Kidney (tissue), 14 donors: Measurements from ENCODE around the gene SCRN2. TPM values are rescaled to one million over a fixed set of nuclear protein-coding genes. Genes with fewer than 3 reads are reported as not detected.

Source experiments
- DNase-seq, 5 donors: peaks; one replicate each; pipeline ENCODE4 v3.0.0-alpha.2; 2013 to 2020
- FAIRE-seq: peaks from 2 replicates; lab custom pipeline; 2012; peaks lifted over from hg19 to GRCh38; lab: Jason Lieb, UNC
- H3K27ac ChIP-seq, 2 donors: one replicate each; pipeline ENCODE4 v1.7.0; 2013; ENCODE audit warnings: low read depth in 2 of 2, low read length in 2 of 2, inconsistent platforms in 1 of 2
- H3K27me3 ChIP-seq: one replicate; pipeline ENCODE4 v1.7.1; 2013; ENCODE audit warnings: low read length, inconsistent platforms; ENCODE audit not compliant: control insufficient read depth, insufficient read depth
- H3K36me3 ChIP-seq, 3 donors: one replicate each; pipeline versions ENCODE4 v1.7.0 to v1.7.1; 2013; ENCODE audit warnings: low read length in 3 of 3, control low read depth in 1 of 3, inconsistent platforms in 1 of 3; ENCODE audit not compliant: insufficient read depth in 3 of 3, control insufficient read depth in 2 of 3
- H3K4me1 ChIP-seq, 3 donors: one replicate each; pipeline versions ENCODE4 v1.7.0 to v1.7.1; 2013; ENCODE audit warnings: low read length in 3 of 3, inconsistent platforms in 1 of 3, low read depth in 1 of 3; ENCODE audit not compliant: control insufficient read depth in 2 of 3, insufficient read depth in 2 of 3
- H3K4me3 ChIP-seq, 3 donors: one replicate each; pipeline versions ENCODE4 v1.7.0 to v1.8.1; 2013; ENCODE audit warnings: low read length in 3 of 3, control low read depth in 1 of 3, inconsistent platforms in 1 of 3
- H3K9ac ChIP-seq, 3 donors: one replicate each; pipeline versions ENCODE4 v1.7.0 to v1.7.1; 2013; ENCODE audit warnings: low read length in 3 of 3, control low read depth in 1 of 3, inconsistent platforms in 1 of 3
- H3K9me3 ChIP-seq, 3 donors: one replicate each; pipeline versions ENCODE4 v1.7.0 to v1.7.1; 2013; ENCODE audit warnings: low read length in 3 of 3, control low read depth in 1 of 3, inconsistent platforms in 1 of 3; ENCODE audit not compliant: control insufficient read depth in 2 of 3, insufficient read depth in 1 of 3
- CTCF ChIP-seq: IDR thresholded peaks from 3 replicates; pipeline ENCODE4 v1.5.1; 2012; ENCODE audit warnings: mild to moderate bottlenecking, moderate library complexity, borderline replicate concordance; ENCODE audit not compliant: insufficient read depth; ENCODE audit errors: extremely low read depth
- intact Hi-C: fragments of 100-400 bp; cut with DNase I; formaldehyde crosslinking; loops from one replicate; pipeline ENCODE4 v1.11.1; 2022
- polyA plus RNA-seq: library from polyadenylated mRNA; stranded (reverse); fragments of 350-450 nt; fragmentation: Illumina TruSeq; extraction: RNeasy Lipid Tissue Mini Kit (QIAGEN cat#74804); gene quantifications from one replicate; pipeline ENCODE4 v1.2.3, GENCODE V29; 2014; ENCODE audit warnings: low read depth, low replicate concordance; ENCODE audit not compliant: insufficient read depth
- total RNA-seq: library from RNA; stranded (reverse); fragmentation: NEBNext Ultra II Directional; extraction: Animal tissue kit (Norgen Biotek cat#: 25700); gene quantifications from one replicate; pipeline ENCODE4 v1.2.1, GENCODE V29; 2021
- donor health status: control.
- donor health status: control.
- donor health status: control.
- donor health status: control.
- donor health status: control.
- donor health status: DM: yes; HTN: yes; CAD: no.
- donor health status: Normal renal cell carcinoma (clear cell type).

The SCRN2 gene
- total and polyA plus RNA-seq, 2 donors from 2014 or later: 40.3 to 172 TPM

GRCh38 chr17:47879776-47880454, 38.8 kb upstream of the SCRN2 start:
- TF ChIP-seq CTCF: no peak
- H3K36me3 ChIP-seq: no peaks in the 10 kb centered on the region
- H3K27me3 ChIP-seq: no peaks in the 10 kb centered on the region
- no peaks in the 10 kb centered on the region for H3K9me3 ChIP-seq
- H3K4me1 ChIP-seq: peaks cover 0 to 18% (median 8%) of the 10 kb centered on the region in 3 donors
- H3K27ac ChIP-seq: no peak overlapping the region
- no peak overlapping the region for H3K4me3 ChIP-seq
- FAIRE-seq: no peak
- no peak overlapping the region for H3K9ac ChIP-seq
- peak in 1 of 5 donors; percentile 52 for DNase-seq
- intact Hi-C loops: no loop called here

GRCh38 chr17:47879028-47879585, 38.0 kb upstream of the SCRN2 start:
- no peaks in the 10 kb centered on the region for H3K27me3 ChIP-seq
- no peak overlapping the region for H3K9ac ChIP-seq
- intact Hi-C loops: no loop called here
- H3K4me1 ChIP-seq: peaks cover 0 to 17% (median 8%) of the 10 kb centered on the region in 3 donors
- no peak overlapping the region for H3K27ac ChIP-seq
- no peak for FAIRE-seq
- DNase-seq: no peak
- no peaks in the 10 kb centered on the region for H3K36me3 ChIP-seq
- no peak overlapping the region for H3K4me3 ChIP-seq
- H3K9me3 ChIP-seq: no peaks in the 10 kb centered on the region
- no peak for TF ChIP-seq CTCF

GRCh38 chr17:47878203-47879027, 37.3 kb upstream of the SCRN2 start:
- FAIRE-seq: no peak
- Histone ChIP-seq H3K36me3 (no peaks in the 10 kb centered on the region), H3K9me3 (no peaks in the 10 kb centered on the region), H3K4me3 (no peak overlapping the region), H3K9ac (no peak overlapping the region), H3K4me1 (peaks cover 0 to 15% (median 8%) of the 10 kb centered on the region in 3 donors), H3K27ac (no peak overlapping the region), H3K27me3 (no peaks in the 10 kb centered on the region)
- intact Hi-C loops: no loop called here
- no peak for TF ChIP-seq CTCF
- peak in 1 of 5 donors; percentile 64 for DNase-seq
